ENCODE data around the gene PLB1.

Gene PLB1

GRCh38 chr2:28644760-28645159 is 148.9 kb downstream of the PLB1 start:
- no peak overlapping the region for H3K4me2 ChIP-seq (ENCODE audit: low read depth, low read length)
- H3K9me3 ChIP-seq (replicated peaks; ENCODE audit: insufficient read depth, low read length) = no peaks in the 10 kb centered on the region
- no peak overlapping the region for H2AFZ ChIP-seq (ENCODE audit: low read length)
- DNase-seq = no peak
- no peak for TF ChIP-seq CTCF (IDR thresholded peaks at IDR 0.05; ENCODE audit: low read length)
- TF ChIP-seq EZH2phosphoT487 (IDR thresholded peaks at IDR 0.05; ENCODE audit: low read length) = no peak
- no peak for TF ChIP-seq EZH2 (optimal IDR thresholded peaks at IDR 0.05; ENCODE audit: low read depth, low read length)
- H3K36me3 ChIP-seq (replicated peaks; ENCODE audit: insufficient read depth, low read length) = no peaks in the 10 kb centered on the region
- no peak overlapping the region for H3K27ac ChIP-seq (ENCODE audit: low read length)
- no peak overlapping the region for H3K9ac ChIP-seq (ENCODE audit: low read length)
- H3K4me3 ChIP-seq (ENCODE audit: low read length) = no peak overlapping the region
- H3K4me1 ChIP-seq (ENCODE audit: low read length) = peaks cover 7% of the 10 kb centered on the region
- H3K9me2 ChIP-seq (replicated peaks; ENCODE audit: insufficient read depth, low read length) = no peaks in the 10 kb centered on the region
- no peaks in the 10 kb centered on the region for H4K20me1 ChIP-seq (ENCODE audit: insufficient read depth, low read length)
- no peaks in the 10 kb centered on the region for H3K79me2 ChIP-seq (ENCODE audit: low read length)
- H3F3A ChIP-seq (ENCODE audit: insufficient read depth, low read length) = no peaks in the 10 kb centered on the region
- no peaks in the 10 kb centered on the region for H3K27me3 ChIP-seq (replicated peaks; ENCODE audit: insufficient read depth, low read length)

GRCh38 chr2:28645553-28645952 is 149.7 kb downstream of the PLB1 start:
- no peak overlapping the region for H3K4me2 ChIP-seq (ENCODE audit: low read depth, low read length)
- no peaks in the 10 kb centered on the region for H3K9me3 ChIP-seq (replicated peaks; ENCODE audit: insufficient read depth, low read length)
- DNase-seq = no peak
- no peaks in the 10 kb centered on the region for H3K4me1 ChIP-seq (ENCODE audit: low read length)
- H4K20me1 ChIP-seq (ENCODE audit: insufficient read depth, low read length) = no peaks in the 10 kb centered on the region
- H3K9ac ChIP-seq (ENCODE audit: low read length) = no peak overlapping the region
- no peaks in the 10 kb centered on the region for H3F3A ChIP-seq (ENCODE audit: insufficient read depth, low read length)
- no peak overlapping the region for H3K4me3 ChIP-seq (ENCODE audit: low read length)
- no peaks in the 10 kb centered on the region for H3K79me2 ChIP-seq (ENCODE audit: low read length)
- no peak overlapping the region for H2AFZ ChIP-seq (ENCODE audit: low read length)
- no peaks in the 10 kb centered on the region for H3K36me3 ChIP-seq (replicated peaks; ENCODE audit: insufficient read depth, low read length)
- H3K27ac ChIP-seq (ENCODE audit: low read length) = no peak overlapping the region
- H3K27me3 ChIP-seq (replicated peaks; ENCODE audit: insufficient read depth, low read length) = no peaks in the 10 kb centered on the region
- H3K9me2 ChIP-seq (replicated peaks; ENCODE audit: insufficient read depth, low read length) = no peaks in the 10 kb centered on the region
- TF ChIP-seq EZH2phosphoT487 (IDR thresholded peaks at IDR 0.05; ENCODE audit: low read length) = no peak
- no peak for TF ChIP-seq EZH2 (optimal IDR thresholded peaks at IDR 0.05; ENCODE audit: low read depth, low read length)
- TF ChIP-seq CTCF (IDR thresholded peaks at IDR 0.05; ENCODE audit: low read length) = no peak

- no peaks in the 10 kb centered on the region for H3K9me3 ChIP-seq (replicated peaks; ENCODE audit: insufficient read depth, low read length)
- no peaks in the 10 kb centered on the region for H3K4me1 ChIP-seq (ENCODE audit: low read length)
- H3K27ac ChIP-seq (ENCODE audit: low read length) = no peak overlapping the region
- no peak for TF ChIP-seq EZH2phosphoT487 (IDR thresholded peaks at IDR 0.05; ENCODE audit: low read length)
- TF ChIP-seq EZH2 (optimal IDR thresholded peaks at IDR 0.05; ENCODE audit: low read depth, low read length) = no peak
- TF ChIP-seq CTCF (IDR thresholded peaks at IDR 0.05; ENCODE audit: low read length) = no peak
- DNase-seq = no peak
- H3K4me3 ChIP-seq (ENCODE audit: low read length) = no peak overlapping the region
- H3K9me2 ChIP-seq (replicated peaks; ENCODE audit: insufficient read depth, low read length) = no peaks in the 10 kb centered on the region
- H3K9ac ChIP-seq (ENCODE audit: low read length) = no peak overlapping the region
- no peaks in the 10 kb centered on the region for H3K36me3 ChIP-seq (replicated peaks; ENCODE audit: insufficient read depth, low read length)
- no peak overlapping the region for H2AFZ ChIP-seq (ENCODE audit: low read length)
- no peaks in the 10 kb centered on the region for H3K27me3 ChIP-seq (replicated peaks; ENCODE audit: insufficient read depth, low read length)
- no peak overlapping the region for H3K4me2 ChIP-seq (ENCODE audit: low read depth, low read length)
- H3F3A ChIP-seq (ENCODE audit: insufficient read depth, low read length) = no peaks in the 10 kb centered on the region
- no peaks in the 10 kb centered on the region for H4K20me1 ChIP-seq (ENCODE audit: insufficient read depth, low read length)
- H3K79me2 ChIP-seq (ENCODE audit: low read length) = no peaks in the 10 kb centered on the region
Measured at GRCh38 chr2:28647682-28648081, 151.8 kb downstream of the PLB1 start.

Measured in MM.1S (cell line).